Measurements from ENCODE around the gene CAGE1.

Gene CAGE1

GRCh38 chr6:7309050-7309449, 80.5 kb downstream of the CAGE1 start:
- DNase-seq (ENCODE audit: low spot score): no peak

DNA sequence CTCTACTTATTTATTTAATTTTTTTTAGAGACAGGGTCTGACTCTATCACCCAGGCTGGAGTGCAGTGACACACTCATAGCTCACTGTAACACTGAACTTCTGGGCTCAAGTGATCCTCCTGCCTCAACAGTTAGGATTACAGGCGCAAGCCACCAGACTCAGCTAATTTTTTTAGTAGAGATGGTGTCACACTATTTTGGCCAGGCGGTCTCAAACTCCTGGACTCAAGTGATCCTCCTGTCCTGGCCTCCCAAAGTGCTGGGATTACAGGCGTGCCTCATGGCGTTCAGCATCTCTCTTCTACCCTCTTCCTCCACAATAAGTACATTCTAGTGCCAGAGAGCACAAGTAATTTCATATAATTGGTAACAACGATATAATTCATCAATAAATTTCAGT, 82.0 kb downstream of the CAGE1 start:
- no peak for DNase-seq (ENCODE audit: low spot score)

DNA sequence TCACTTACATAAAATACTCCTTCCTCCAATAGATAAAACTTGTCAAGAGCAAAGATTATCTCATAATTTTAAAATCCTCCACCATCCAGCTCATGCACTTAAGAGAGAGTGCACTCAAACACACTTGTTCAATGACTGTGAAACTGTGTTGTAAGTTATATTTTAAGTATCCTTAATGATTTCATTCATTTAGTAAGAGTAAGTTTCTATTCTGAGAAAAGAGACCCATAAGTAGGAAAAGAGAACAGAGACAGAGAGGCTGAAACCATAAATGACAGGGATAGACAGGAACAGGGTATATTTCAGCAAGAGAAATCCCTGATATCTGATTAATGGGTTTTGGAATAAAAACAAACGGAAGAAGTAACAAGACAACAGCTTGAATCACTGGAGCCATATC, 84.7 kb downstream of the CAGE1 start:
- DNase-seq (ENCODE audit: low spot score): no peak

DNA sequence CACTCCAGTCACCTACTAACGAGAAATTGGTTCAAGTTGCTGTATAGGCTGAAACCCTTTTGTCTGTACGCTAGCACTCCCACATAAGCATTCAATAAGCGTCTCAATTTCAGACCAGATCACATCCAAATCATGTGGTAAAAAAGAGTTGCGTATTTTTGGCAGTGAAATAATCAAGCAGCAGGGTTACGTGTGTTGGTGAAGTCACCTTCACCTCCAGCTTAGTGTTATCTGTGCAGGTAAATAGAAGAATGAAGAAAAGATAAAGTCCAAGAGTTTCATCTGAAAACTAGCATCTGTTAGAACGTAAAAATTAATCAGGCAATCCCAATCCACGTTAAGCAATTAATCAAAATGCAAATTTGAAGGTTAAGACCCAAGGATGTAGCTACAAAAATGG, 87.8 kb downstream of the CAGE1 start:
- DNase-seq (ENCODE audit: low spot score): no peak

DNA sequence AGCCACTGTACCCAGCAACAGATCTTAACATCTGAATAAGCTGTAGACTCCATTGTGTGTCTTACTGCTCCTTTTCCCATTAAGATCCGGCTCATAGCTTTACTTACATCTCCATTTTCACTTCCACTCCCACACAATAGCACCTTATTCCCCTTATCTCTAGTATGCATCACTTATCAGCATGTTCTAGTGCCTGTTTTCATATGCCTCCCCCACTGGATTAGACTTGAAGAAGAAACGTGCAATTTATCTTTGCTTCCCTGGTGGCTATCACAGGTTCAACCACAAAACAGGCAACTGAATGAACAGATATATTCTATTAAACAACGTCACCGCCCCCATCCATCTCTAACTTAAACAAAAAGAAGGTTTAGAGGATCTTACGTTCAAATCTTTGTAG, 88.6 kb downstream of the CAGE1 start:
- no peak for DNase-seq (ENCODE audit: low spot score)

DNA sequence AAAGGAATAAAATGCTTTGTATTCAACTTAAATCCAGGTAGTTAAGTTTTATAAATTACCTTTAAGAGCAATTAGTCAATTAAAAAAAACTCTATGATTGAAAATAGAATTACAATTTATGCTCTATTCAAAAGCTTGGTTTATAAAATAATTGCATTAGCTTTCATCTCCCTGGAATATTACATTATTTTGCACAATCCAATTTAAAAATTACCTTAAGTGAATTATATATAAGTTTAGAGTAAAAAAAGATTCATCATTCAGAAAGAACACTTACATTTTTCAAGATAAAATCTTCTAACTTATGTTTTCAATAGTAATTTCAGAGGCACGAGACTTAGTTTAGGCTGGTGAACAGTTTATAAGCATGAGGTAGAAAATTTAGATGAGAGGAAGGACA, 91.4 kb downstream of the CAGE1 start:
- no peak for DNase-seq (ENCODE audit: low spot score)

DNA sequence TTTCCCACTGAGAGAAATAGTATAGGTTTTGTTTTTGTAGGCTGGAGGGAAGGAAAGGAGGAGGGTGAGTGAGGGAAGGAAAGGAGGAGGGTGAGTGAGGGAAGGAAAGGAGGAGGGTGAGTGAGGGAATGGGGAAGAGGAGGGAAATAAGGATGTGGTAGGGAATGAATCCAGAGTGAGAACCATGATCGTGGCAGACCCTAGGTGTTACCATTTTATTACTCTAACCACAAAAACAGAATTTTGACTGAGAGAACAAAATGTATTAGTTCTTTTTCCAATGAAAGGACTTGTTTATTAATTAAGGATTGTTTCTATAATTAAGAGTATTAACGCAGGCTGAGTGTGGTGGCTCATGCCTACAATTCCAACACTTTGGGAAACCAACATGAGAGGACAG, 92.9 kb downstream of the CAGE1 start:
- DNase-seq (ENCODE audit: low spot score): no peak

- DNase-seq (ENCODE audit: low spot score): no peak
Observed at GRCh38 chr6:7295916-7296315, 93.6 kb downstream of the CAGE1 start.

GRCh38 chr6:7292596-7293255, 96.8 kb downstream of the CAGE1 start:
- no peak for DNase-seq (ENCODE audit: low spot score)

DNA sequence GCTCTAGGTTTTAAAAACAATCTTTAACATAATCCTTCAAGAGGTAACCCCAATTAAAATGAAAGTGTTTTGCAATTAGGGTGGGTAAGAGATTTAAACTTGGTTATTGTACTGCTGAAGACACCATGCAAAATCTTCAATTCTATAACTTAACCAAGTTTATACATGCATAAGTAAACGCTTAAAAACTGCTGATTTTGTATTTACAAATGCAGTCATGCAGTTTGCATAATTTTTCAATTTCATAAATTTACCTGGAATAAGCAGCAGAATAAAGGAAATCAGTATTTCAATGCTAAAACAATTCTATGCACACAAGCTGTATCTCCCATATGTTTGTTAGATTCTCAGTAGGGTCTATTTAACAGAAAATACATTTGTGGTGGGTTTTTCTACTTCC, 99.5 kb downstream of the CAGE1 start:
- DNase-seq (ENCODE audit: low spot score): no peak

DNA sequence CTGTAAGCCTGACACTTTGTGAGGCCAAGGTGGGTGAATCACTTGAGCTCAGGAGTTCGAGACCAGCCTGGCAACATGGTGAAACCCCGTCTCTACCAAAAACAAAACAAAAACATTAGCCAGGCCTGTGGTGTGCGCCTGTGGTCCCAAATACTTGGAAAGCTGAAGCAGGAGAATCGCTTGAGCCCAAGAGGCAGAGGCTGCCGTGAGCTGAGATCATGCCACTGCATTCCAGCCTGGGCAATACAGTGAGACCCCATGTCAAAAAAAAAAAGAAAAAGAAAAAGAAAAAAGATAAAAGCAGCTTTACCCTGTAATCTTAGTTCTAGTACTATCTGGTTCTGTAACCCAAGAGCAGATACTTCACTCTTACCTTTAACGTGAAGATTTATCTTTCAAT, 104.1 kb downstream of the CAGE1 start:
- DNase-seq (ENCODE audit: low spot score): no peak

DNA sequence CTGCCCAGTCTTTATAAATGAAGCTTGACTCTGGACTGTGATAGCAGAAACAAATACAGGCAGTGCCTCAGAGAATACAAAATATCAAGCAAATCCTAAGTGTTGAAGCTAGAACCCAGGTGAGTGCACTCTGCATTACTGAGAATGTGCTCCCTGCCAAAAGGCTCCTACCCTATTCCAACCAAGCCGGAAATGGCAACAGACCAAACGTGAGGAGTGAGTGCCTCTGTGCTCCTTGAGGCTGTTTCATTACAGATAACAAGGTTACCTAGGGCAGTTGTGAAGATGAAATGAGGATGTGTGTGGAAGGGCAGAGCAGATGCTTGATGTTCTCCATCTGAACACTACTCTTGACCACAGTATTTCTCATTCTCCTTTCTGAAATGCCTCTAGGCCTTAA, 105.9 kb downstream of the CAGE1 start:
- DNase-seq (ENCODE audit: low spot score): no peak

- DNase-seq (ENCODE audit: low spot score): no peak
Observed at GRCh38 chr6:7282097-7282906, 107.2 kb downstream of the CAGE1 start.
